Neural cell (in vitro differentiated cells): ENCODE results near the gene MPPED1. TPM values are rescaled to one million over a fixed set of nuclear protein-coding genes. Genes with fewer than 3 reads are reported as not detected.

ENCODE experiments used
- H2AFZ ChIP-seq: fragments of 200-600, 300-800 bp; sonication (generic), shearing (Covaris generic); 2 replicates; pipeline ENCODE4 v1.6.0; 2014; ENCODE audit warnings: low read depth, mild to moderate bottlenecking, antibody characterized with exemption, low read length, moderate library complexity
- H3F3A ChIP-seq: fragments of 200-600 bp; shearing (Covaris generic); 2 replicates; pipeline ENCODE4 v1.6.1; 2016; ENCODE audit warnings: mild to moderate bottlenecking, moderate library complexity, mixed read lengths, antibody characterized with exemption, low read length; ENCODE audit not compliant: insufficient read depth, poor library complexity, severe bottlenecking
- H3K27ac ChIP-seq: fragments of 200-600, 300-800 bp; sonication (generic), shearing (Covaris generic); 2 replicates; pipeline ENCODE4 v1.5.1; 2014; ENCODE audit warnings: mild to moderate bottlenecking, low read length, moderate library complexity
- H3K27me3 ChIP-seq: fragments of 300-800, 200-600 bp; sonication (generic), shearing (Covaris generic); 2 replicates; pipeline ENCODE4 v1.6.0; 2014; ENCODE audit warnings: mild to moderate bottlenecking, low read depth, low read length, moderate library complexity; ENCODE audit not compliant: insufficient read depth
- H3K36me3 ChIP-seq: fragments of 300-800, 200-600 bp; sonication (generic), shearing (Covaris generic); 2 replicates; pipeline ENCODE4 v1.5.1; 2014; ENCODE audit warnings: mild to moderate bottlenecking, antibody characterized with exemption, low read length, moderate library complexity; ENCODE audit not compliant: insufficient read depth
- H3K4me2 ChIP-seq: fragments of 300-800, 200-600 bp; sonication (generic), shearing (Covaris generic); 2 replicates; pipeline ENCODE4 v1.6.0; 2014; ENCODE audit warnings: mild to moderate bottlenecking, low read length
- H3K4me3 ChIP-seq: fragments of 300-800, 200-600 bp; sonication (generic), shearing (Covaris generic); 2 replicates; pipeline ENCODE4 v1.5.1; 2014; ENCODE audit warnings: mild to moderate bottlenecking, low read length, moderate library complexity
- H3K79me2 ChIP-seq: fragments of 200-600 bp; shearing (Covaris generic); replicated peaks from 2 replicates; pipeline ENCODE4 v1.6.0; 2014; ENCODE audit warnings: mild to moderate bottlenecking, low read length, moderate library complexity; ENCODE audit not compliant: insufficient read depth
- H3K9ac ChIP-seq: fragments of 300-800, 200-600 bp; sonication (generic), shearing (Covaris generic); 2 replicates; pipeline ENCODE4 v1.6.1; 2016; ENCODE audit warnings: mild to moderate bottlenecking, low read length, mixed read lengths
- H3K9me2 ChIP-seq: fragments of 200-600 bp; shearing (Covaris generic); 2 replicates; pipeline ENCODE4 v1.6.1; 2016; ENCODE audit warnings: mild to moderate bottlenecking, low read length, mixed read lengths; ENCODE audit not compliant: insufficient read depth
- H3K9me3 ChIP-seq: fragments of 200-600, 300-800 bp; sonication (generic), shearing (Covaris generic); 2 replicates; pipeline ENCODE4 v1.6.1; 2016; ENCODE audit warnings: mild to moderate bottlenecking, mixed run types, low read length, moderate library complexity, mixed read lengths
- H4K20me1 ChIP-seq: fragments of 200-600 bp; shearing (Covaris generic); 2 replicates; pipeline ENCODE4 v1.6.1; 2016; ENCODE audit warnings: mild to moderate bottlenecking, mixed run types; ENCODE audit not compliant: insufficient read depth
- EP300 ChIP-seq: fragments of 450-650 bp; conservative IDR thresholded peaks from 2 replicates; pipeline ENCODE4 v1.6.1; 2014; ENCODE audit warnings: antibody characterized with exemption, mild to moderate bottlenecking, moderate library complexity; ENCODE audit not compliant: poor library complexity, severe bottlenecking
- EZH2 ChIP-seq: fragments of 200-600, 300-800 bp; shearing (Covaris generic), sonication (generic); IDR thresholded peaks from 2 replicates; pipeline ENCODE4 v1.6.1; 2014; ENCODE audit warnings: antibody characterized with exemption, low read length, borderline replicate concordance, mild to moderate bottlenecking; ENCODE audit not compliant: insufficient read depth, poor library complexity, severe bottlenecking
- MXI1 ChIP-seq: fragments of 450-650 bp; conservative IDR thresholded peaks from 2 replicates; pipeline ENCODE4 v1.6.1; 2014; ENCODE audit warnings: antibody characterized with exemption, mild to moderate bottlenecking; ENCODE audit not compliant: poor library complexity, severe bottlenecking
- POLR2AphosphoS5 ChIP-seq: IDR thresholded peaks from 2 replicates; pipeline ENCODE4 v1.6.1; 2012
- RAD21 ChIP-seq: fragments of 450-650 bp; conservative IDR thresholded peaks from 2 replicates; pipeline ENCODE4 v1.6.1; 2014; ENCODE audit warnings: antibody characterized with exemption, mild to moderate bottlenecking, moderate library complexity
- SMC3 ChIP-seq: fragments of 450-650 bp; conservative IDR thresholded peaks from 2 replicates; pipeline ENCODE4 v1.6.1; 2014; ENCODE audit warnings: antibody characterized with exemption, mild to moderate bottlenecking, moderate library complexity; ENCODE audit not compliant: poor library complexity
- TAF1 ChIP-seq: IDR thresholded peaks from 2 replicates; pipeline ENCODE4 v1.6.1; 2012; ENCODE audit warnings: low read depth
- polyA plus RNA-seq: library from polyadenylated mRNA; depleted of rRNA; stranded (reverse); fragments of >200 nt; gene quantifications from 2 replicates; pipeline ENCODE4 v1.2.3, GENCODE V29; 2014
- TF ChIP-seq, protein P1 (sequence below): IDR thresholded peaks from 2 replicates; pipeline ENCODE4 v1.6.1; 2012; ENCODE audit warnings: borderline replicate concordance
- TF ChIP-seq, protein P2 (sequence below): fragments of 450-650 bp; IDR thresholded peaks from 2 replicates; pipeline ENCODE4 v1.5.1; 2014; ENCODE audit warnings: antibody characterized with exemption, mild to moderate bottlenecking, moderate library complexity; ENCODE audit not compliant: poor library complexity, severe bottlenecking

MPPED1 gene
- polyA plus RNA-seq, 1 donor from 2014 or later = 33.4 TPM

- Histone ChIP-seq H2AFZ (no peak overlapping the region), H3K4me2 (no peak overlapping the region), H3K27ac (no peak overlapping the region), H3K9ac (no peak overlapping the region), H3K9me3 (no peaks in the 10 kb centered on the region), H3F3A (no peaks in the 10 kb centered on the region), H4K20me1 (no peaks in the 10 kb centered on the region), H3K9me2 (no peaks in the 10 kb centered on the region), H3K27me3 (no peaks in the 10 kb centered on the region), H3K79me2 (no peaks in the 10 kb centered on the region), H3K4me3 (no peak overlapping the region), H3K36me3 (no peaks in the 10 kb centered on the region)
- no peak for TF ChIP-seq EZH2
- no peak for TF ChIP-seq EP300
- TF ChIP-seq, protein P1, sequence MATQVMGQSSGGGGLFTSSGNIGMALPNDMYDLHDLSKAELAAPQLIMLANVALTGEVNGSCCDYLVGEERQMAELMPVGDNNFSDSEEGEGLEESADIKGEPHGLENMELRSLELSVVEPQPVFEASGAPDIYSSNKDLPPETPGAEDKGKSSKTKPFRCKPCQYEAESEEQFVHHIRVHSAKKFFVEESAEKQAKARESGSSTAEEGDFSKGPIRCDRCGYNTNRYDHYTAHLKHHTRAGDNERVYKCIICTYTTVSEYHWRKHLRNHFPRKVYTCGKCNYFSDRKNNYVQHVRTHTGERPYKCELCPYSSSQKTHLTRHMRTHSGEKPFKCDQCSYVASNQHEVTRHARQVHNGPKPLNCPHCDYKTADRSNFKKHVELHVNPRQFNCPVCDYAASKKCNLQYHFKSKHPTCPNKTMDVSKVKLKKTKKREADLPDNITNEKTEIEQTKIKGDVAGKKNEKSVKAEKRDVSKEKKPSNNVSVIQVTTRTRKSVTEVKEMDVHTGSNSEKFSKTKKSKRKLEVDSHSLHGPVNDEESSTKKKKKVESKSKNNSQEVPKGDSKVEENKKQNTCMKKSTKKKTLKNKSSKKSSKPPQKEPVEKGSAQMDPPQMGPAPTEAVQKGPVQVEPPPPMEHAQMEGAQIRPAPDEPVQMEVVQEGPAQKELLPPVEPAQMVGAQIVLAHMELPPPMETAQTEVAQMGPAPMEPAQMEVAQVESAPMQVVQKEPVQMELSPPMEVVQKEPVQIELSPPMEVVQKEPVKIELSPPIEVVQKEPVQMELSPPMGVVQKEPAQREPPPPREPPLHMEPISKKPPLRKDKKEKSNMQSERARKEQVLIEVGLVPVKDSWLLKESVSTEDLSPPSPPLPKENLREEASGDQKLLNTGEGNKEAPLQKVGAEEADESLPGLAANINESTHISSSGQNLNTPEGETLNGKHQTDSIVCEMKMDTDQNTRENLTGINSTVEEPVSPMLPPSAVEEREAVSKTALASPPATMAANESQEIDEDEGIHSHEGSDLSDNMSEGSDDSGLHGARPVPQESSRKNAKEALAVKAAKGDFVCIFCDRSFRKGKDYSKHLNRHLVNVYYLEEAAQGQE = no peak
- TF ChIP-seq, protein P2, sequence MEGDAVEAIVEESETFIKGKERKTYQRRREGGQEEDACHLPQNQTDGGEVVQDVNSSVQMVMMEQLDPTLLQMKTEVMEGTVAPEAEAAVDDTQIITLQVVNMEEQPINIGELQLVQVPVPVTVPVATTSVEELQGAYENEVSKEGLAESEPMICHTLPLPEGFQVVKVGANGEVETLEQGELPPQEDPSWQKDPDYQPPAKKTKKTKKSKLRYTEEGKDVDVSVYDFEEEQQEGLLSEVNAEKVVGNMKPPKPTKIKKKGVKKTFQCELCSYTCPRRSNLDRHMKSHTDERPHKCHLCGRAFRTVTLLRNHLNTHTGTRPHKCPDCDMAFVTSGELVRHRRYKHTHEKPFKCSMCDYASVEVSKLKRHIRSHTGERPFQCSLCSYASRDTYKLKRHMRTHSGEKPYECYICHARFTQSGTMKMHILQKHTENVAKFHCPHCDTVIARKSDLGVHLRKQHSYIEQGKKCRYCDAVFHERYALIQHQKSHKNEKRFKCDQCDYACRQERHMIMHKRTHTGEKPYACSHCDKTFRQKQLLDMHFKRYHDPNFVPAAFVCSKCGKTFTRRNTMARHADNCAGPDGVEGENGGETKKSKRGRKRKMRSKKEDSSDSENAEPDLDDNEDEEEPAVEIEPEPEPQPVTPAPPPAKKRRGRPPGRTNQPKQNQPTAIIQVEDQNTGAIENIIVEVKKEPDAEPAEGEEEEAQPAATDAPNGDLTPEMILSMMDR = no peak
- no peak for TF ChIP-seq TAF1
- no peak for TF ChIP-seq POLR2AphosphoS5
- TF ChIP-seq RAD21 = no peak
- TF ChIP-seq MXI1 = no peak
- no peak for TF ChIP-seq SMC3
Measured at GRCh38 chr22:43526946-43527345, 115.1 kb downstream of the MPPED1 start.

- H3F3A ChIP-seq = no peaks in the 10 kb centered on the region
- no peak overlapping the region for H2AFZ ChIP-seq
- no peak for TF ChIP-seq POLR2AphosphoS5
- no peak for TF ChIP-seq SMC3
- no peak for TF ChIP-seq MXI1
- TF ChIP-seq EZH2 = no peak
- no peak for TF ChIP-seq TAF1
- TF ChIP-seq RAD21 = no peak
- no peak for TF ChIP-seq EP300
- TF ChIP-seq, protein P2 = no peak
- TF ChIP-seq, protein P1 = no peak
- H3K9ac ChIP-seq = no peak overlapping the region
- H3K36me3 ChIP-seq = no peaks in the 10 kb centered on the region
- no peaks in the 10 kb centered on the region for H3K27me3 ChIP-seq
- no peak overlapping the region for H3K4me2 ChIP-seq
- no peaks in the 10 kb centered on the region for H3K9me3 ChIP-seq
- no peaks in the 10 kb centered on the region for H4K20me1 ChIP-seq
- no peaks in the 10 kb centered on the region for H3K79me2 ChIP-seq
- no peaks in the 10 kb centered on the region for H3K9me2 ChIP-seq
- no peak overlapping the region for H3K27ac ChIP-seq
- H3K4me3 ChIP-seq = no peak overlapping the region
Measured at GRCh38 chr22:43528601-43529360, 117.0 kb downstream of the MPPED1 start.
